Measurements from ENCODE around the gene TTYH3.

GRCh38 chr7:2667843-2668242, 36.1 kb downstream of the TTYH3 start:
- TF ChIP-seq CTCF (conservative IDR thresholded peaks at IDR 0.05 in 1 of 2, IDR thresholded peaks at IDR 0.05 in 1 of 2; ENCODE audit: low read depth in 1 of 2, low read length in 2 of 2) (no peak), EZH2 (IDR thresholded peaks at IDR 0.05; ENCODE audit: low read length, missing control alignments) (no peak)

Measured in fibroblast of lung (primary cell).